SU-DHL-6 (cell line): ENCODE measurements around the gene RAI1.

Experiments used
- H2AFZ ChIP-seq: fragments of 200-600 bp; sonication (generic); 2 replicates; pipeline ENCODE4 v1.6.1; 2014; ENCODE audit warnings: low read depth, mild to moderate bottlenecking, moderate library complexity, mixed read lengths, antibody characterized with exemption, low read length; ENCODE audit not compliant: severe bottlenecking
- H3F3A ChIP-seq: fragments of 200-600 bp; shearing (Covaris generic); 2 replicates; pipeline ENCODE4 v1.6.0; 2016; ENCODE audit warnings: antibody characterized with exemption, mild to moderate bottlenecking; ENCODE audit not compliant: insufficient read depth
- H3K27ac ChIP-seq: fragments of 200-600 bp; sonication (generic); 2 replicates; pipeline ENCODE4 v1.5.1; 2016; ENCODE audit warnings: low read depth, mild to moderate bottlenecking, low read length, moderate library complexity, mixed read lengths
- H3K27me3 ChIP-seq: fragments of 200-600 bp; sonication (generic), shearing (Covaris generic); 2 replicates; pipeline ENCODE4 v1.6.0; 2014; ENCODE audit warnings: mild to moderate bottlenecking, low read length
- H3K36me3 ChIP-seq: fragments of 200-600 bp; sonication (generic); 2 replicates; pipeline ENCODE4 v1.6.1; 2014; ENCODE audit warnings: mild to moderate bottlenecking, low read length, mixed read lengths
- H3K4me2 ChIP-seq: fragments of 300-600, 200-600 bp; shearing (Covaris generic), sonication (generic); 2 replicates; pipeline ENCODE4 v1.6.0; 2014; ENCODE audit warnings: low read length, low read depth, mild to moderate bottlenecking; ENCODE audit not compliant: poor library complexity, severe bottlenecking
- H3K4me3 ChIP-seq: fragments of 200-600 bp; sonication (generic); 2 replicates; pipeline ENCODE4 v1.5.1; 2014; ENCODE audit warnings: antibody characterized with exemption, low read length, mild to moderate bottlenecking, mixed read lengths; ENCODE audit not compliant: insufficient read depth, poor library complexity, severe bottlenecking
- H3K79me2 ChIP-seq: fragments of 200-600 bp; sonication (generic); 2 replicates; pipeline ENCODE4 v1.6.1; 2014; ENCODE audit warnings: mild to moderate bottlenecking, low read length, moderate library complexity; ENCODE audit not compliant: insufficient read depth
- H3K9ac ChIP-seq: fragments of 200-600 bp; sonication (generic); 2 replicates; pipeline ENCODE4 v1.7.0; 2014; ENCODE audit warnings: mild to moderate bottlenecking, low read length
- H3K9me2 ChIP-seq: fragments of 200-600 bp; sonication (generic); replicated peaks from 2 replicates; pipeline ENCODE4 v1.6.1; 2014; ENCODE audit warnings: low read length; ENCODE audit not compliant: insufficient read depth
- H3K9me3 ChIP-seq: fragments of 200-600 bp; sonication (generic); 2 replicates; pipeline ENCODE4 v1.6.1; 2014; ENCODE audit warnings: low read length, mixed read lengths; ENCODE audit not compliant: insufficient read depth
- H4K20me1 ChIP-seq: fragments of 200-600 bp; sonication (generic); 2 replicates; pipeline ENCODE4 v1.6.1; 2014; ENCODE audit warnings: low read depth, mild to moderate bottlenecking, antibody characterized with exemption, low read length, moderate library complexity, mixed read lengths
- EZH2phosphoT487 ChIP-seq: fragments of 200-600 bp; sonication (generic), shearing (Covaris generic); conservative IDR thresholded peaks from 2 replicates; pipeline ENCODE4 v1.6.1; 2018; ENCODE audit warnings: mild to moderate bottlenecking, antibody characterized with exemption, low read length, moderate library complexity, mixed read lengths
- TF ChIP-seq, protein P1 (sequence below): fragments of 200-600 bp; sonication (generic); IDR thresholded peaks from one replicate; pipeline ENCODE4 v1.5.1; 2017; ENCODE audit warnings: antibody characterized with exemption, mild to moderate bottlenecking, low read length, moderate library complexity; ENCODE audit not compliant: insufficient read depth, poor library complexity, severe bottlenecking

The RAI1 gene

DNA sequence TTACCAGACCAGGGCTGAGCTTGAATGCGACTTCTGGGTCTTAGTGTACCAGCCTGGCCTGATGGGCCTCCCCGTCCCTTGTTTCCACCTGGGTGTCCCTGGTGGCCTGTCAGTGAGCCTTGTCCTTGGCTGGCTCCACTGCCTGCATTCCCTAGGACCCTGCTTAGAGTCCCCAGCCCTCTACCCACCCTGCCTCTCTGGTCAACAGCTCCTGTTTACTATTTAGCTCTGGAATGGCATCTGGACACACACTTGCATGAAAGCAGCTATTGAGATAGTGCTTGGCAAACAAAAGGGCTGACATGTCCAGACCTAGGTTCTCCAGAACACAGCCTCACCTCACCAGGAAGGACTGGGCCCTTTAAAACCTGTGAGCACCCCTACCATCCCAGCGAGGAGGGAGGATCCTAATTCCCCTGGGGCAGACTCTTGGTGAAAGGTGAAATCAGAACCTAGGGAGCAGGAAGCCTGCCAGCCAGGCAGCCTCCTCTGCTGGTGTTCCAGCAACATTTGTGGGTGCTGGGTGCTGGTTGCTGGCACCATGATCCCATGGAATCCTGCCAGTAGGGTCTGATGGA, 38.8 kb downstream of the RAI1 start:
- no peaks in the 10 kb centered on the region for H3K27me3 ChIP-seq
- no peaks in the 10 kb centered on the region for H3F3A ChIP-seq
- no peak overlapping the region for H2AFZ ChIP-seq
- H3K36me3 ChIP-seq: no peaks in the 10 kb centered on the region
- TF ChIP-seq, protein P1, sequence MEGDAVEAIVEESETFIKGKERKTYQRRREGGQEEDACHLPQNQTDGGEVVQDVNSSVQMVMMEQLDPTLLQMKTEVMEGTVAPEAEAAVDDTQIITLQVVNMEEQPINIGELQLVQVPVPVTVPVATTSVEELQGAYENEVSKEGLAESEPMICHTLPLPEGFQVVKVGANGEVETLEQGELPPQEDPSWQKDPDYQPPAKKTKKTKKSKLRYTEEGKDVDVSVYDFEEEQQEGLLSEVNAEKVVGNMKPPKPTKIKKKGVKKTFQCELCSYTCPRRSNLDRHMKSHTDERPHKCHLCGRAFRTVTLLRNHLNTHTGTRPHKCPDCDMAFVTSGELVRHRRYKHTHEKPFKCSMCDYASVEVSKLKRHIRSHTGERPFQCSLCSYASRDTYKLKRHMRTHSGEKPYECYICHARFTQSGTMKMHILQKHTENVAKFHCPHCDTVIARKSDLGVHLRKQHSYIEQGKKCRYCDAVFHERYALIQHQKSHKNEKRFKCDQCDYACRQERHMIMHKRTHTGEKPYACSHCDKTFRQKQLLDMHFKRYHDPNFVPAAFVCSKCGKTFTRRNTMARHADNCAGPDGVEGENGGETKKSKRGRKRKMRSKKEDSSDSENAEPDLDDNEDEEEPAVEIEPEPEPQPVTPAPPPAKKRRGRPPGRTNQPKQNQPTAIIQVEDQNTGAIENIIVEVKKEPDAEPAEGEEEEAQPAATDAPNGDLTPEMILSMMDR: no peak
- no peak for TF ChIP-seq EZH2phosphoT487
- no peaks in the 10 kb centered on the region for H3K9me3 ChIP-seq
- no peak overlapping the region for H3K4me2 ChIP-seq
- no peaks in the 10 kb centered on the region for H3K79me2 ChIP-seq
- H3K27ac ChIP-seq: no peak overlapping the region
- H3K9me2 ChIP-seq: no peaks in the 10 kb centered on the region
- no peak overlapping the region for H3K9ac ChIP-seq
- no peak overlapping the region for H3K4me3 ChIP-seq
- no peaks in the 10 kb centered on the region for H4K20me1 ChIP-seq

DNA sequence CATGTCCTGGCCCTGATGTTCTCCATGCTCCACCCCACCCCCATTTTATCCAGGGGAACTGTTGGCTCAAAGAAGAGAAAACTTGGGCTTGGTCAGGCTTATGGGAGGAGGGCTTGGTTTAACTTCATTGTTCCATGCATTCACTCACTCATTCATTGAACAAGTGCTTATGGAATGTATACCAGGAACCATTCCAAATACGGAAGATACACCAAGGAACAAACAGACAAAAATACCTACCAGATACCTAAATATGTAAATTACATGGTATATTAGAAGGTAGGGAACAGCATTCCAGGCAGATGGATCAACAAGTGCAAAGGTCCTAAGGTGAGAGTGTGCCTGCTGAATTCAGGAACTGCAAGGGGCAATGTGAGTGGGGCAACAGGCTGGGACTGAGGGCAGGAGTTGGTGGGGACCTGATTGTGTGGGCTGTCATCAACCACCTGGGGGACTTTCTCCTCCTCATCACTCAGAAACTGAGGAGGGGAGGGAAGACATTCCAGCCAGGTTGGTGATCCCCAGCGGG, 39.9 kb downstream of the RAI1 start:
- Histone ChIP-seq H3K79me2 (no peaks in the 10 kb centered on the region), H3K9me2 (no peaks in the 10 kb centered on the region), H3F3A (no peaks in the 10 kb centered on the region), H4K20me1 (no peaks in the 10 kb centered on the region), H3K9me3 (no peaks in the 10 kb centered on the region), H2AFZ (no peak overlapping the region), H3K36me3 (no peaks in the 10 kb centered on the region), H3K9ac (no peak overlapping the region), H3K4me3 (no peak overlapping the region), H3K4me2 (no peak overlapping the region), H3K27ac (no peak overlapping the region), H3K27me3 (no peaks in the 10 kb centered on the region)
- TF ChIP-seq EZH2phosphoT487: no peak
- TF ChIP-seq, protein P1: no peak

GRCh38 chr17:17722081-17722905, 41.0 kb downstream of the RAI1 start:
- no peaks in the 10 kb centered on the region for H4K20me1 ChIP-seq
- H3K27ac ChIP-seq: no peak overlapping the region
- H3K9me3 ChIP-seq: no peaks in the 10 kb centered on the region
- no peaks in the 10 kb centered on the region for H3K9me2 ChIP-seq
- H3K4me3 ChIP-seq: no peak overlapping the region
- no peaks in the 10 kb centered on the region for H3K36me3 ChIP-seq
- no peak for TF ChIP-seq EZH2phosphoT487
- TF ChIP-seq, protein P1: no peak
- H3K4me2 ChIP-seq: no peak overlapping the region
- H3K9ac ChIP-seq: no peak overlapping the region
- H3F3A ChIP-seq: no peaks in the 10 kb centered on the region
- no peaks in the 10 kb centered on the region for H3K79me2 ChIP-seq
- no peaks in the 10 kb centered on the region for H3K27me3 ChIP-seq
- H2AFZ ChIP-seq: no peak overlapping the region
